ENCODE measurements around the gene QKI.
"Not testable (repeated sequence)": the region's sequence is repeated elsewhere in the genome, so short reads cannot be mapped to it uniquely, and the experiment has no call there.

The QKI gene

DNA sequence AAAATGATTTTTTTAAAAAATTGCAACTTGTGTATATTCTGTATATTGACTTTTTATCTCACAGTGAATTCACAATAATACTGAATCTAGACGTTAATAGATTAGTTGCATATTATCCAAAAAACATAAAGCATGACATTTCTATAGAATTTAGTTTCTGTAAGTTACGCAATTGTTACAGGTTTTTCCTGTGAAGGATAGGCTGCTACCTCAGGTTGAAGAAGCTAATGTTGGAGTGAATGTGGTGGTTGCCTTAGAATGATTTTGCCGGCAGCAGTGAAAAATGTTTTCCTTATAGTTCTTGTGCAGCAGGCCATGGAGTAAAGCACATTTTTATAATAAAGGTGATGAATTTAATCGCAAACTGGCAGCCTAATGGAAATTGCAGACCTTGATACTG, 20.5 kb downstream of the QKI start:
- no peak for FAIRE-seq
- DNase-seq (ENCODE audit: extremely low spot score, insufficient read length, low read depth), result no peak

DNA sequence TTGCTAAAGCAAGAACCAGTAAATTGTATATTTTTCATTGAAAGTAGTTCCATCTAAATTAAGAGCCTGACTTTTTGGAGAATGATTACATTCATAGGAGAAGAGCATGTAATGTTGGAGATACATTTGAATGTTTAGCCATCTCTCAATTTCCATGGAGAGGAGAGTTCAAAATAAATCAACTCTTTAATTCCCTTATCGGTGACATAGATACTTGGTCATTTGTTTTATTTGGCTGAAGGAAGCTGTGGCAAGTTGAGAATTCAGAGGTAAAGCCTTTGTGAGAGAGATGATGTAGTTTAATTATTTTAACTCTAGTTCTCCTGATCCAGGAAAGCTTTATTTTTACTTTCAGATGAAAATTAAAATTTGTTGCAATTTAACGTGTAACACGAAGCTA, 22.3 kb downstream of the QKI start:
- DNase-seq (ENCODE audit: extremely low spot score, insufficient read length, low read depth) (no peak), FAIRE-seq (no peak)

DNA sequence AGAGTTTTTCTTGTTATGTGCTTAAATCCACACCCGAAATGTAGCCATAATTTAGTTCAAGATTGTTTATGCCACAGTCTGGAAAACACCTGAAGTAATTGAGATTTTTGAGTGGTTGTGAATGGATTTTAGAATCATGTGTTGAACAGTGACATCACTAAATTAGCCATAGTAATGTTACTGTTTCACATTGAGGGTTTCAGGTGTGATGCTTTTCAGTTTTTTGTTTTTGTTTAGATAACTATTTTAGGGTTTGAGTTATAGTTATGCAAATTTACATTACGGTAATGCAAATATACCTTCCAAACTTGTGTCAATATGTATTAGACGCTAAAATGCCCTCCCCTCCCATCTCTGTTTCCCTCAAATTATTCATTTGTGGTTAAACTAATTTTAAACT, 22.9 kb downstream of the QKI start:
- FAIRE-seq (peak; percentile 59), DNase-seq (ENCODE audit: extremely low spot score, insufficient read length, low read depth) (no peak)

DNA sequence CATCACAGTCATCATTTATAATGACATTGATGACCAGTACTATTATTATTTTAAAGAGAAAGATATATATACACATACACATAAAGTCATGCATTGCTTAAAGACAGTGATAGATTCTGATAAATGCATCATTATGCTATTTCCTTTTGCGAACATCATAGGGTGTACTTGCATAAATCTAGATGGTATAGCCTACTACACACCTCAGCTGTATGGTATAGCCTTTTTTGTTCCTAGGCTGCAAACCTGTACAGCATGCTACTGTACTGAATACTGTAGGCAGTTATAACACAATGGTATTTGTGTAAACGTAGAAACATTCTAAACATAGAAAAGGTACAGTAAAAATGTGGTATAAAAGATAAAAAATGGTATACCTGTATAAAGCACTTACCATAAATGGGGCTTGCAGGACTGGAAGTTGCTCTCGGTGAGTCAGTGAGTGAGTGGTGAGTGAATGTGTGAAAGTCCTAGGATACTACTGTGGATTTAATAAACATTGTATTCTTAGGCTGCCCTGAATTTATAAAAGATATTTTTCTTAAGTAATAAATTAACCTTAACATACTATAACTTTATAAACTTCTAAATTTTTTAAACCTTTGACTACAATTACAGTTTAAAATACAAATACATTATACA, 23.9 kb downstream of the QKI start:
- DNase-seq (ENCODE audit: extremely low spot score, insufficient read length, low read depth) (no peak), FAIRE-seq (no peak)

DNA sequence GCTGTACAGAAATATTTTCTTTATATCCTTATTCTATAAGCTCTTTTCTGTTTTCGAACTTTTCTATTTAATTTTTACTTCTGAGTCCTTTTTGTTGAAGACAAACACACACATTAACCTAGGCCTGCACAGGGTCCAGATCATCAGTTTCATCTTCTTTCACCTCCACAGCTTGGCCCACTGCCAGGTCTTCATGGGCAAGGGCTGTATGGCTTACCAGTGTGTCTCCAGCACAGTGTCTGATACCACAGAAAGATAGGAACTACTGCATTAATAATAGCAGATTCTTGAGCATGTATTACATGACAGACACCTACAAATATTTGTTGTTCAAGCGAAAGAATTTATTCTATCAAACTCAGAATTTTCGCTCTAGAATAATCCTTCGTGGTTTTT, 24.4 kb downstream of the QKI start:
- FAIRE-seq, result no peak
- DNase-seq (ENCODE audit: extremely low spot score, insufficient read length, low read depth), result no peak

DNA sequence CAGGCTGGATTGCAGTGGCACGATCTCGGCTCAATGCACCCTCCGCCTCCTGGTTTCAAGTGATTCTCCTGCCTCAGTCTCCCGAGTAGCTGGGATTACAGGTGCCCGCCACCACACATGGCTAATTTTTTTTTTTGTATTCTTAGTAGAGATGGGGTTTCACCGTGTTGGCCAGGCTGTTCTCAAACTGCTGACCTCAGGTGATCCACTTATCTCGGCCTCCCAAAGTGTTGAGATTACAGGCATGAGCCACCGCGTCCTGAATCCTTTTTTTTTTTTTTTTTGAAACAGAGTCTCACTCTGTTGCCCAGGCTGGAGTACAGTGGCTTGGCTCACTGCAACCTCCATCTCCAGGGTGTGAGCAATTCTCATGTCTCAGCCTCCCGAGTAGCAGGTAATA, 24.9 kb downstream of the QKI start:
- not testable (repeated sequence) for DNase-seq (ENCODE audit: extremely low spot score, insufficient read length, low read depth); FAIRE-seq

DNA sequence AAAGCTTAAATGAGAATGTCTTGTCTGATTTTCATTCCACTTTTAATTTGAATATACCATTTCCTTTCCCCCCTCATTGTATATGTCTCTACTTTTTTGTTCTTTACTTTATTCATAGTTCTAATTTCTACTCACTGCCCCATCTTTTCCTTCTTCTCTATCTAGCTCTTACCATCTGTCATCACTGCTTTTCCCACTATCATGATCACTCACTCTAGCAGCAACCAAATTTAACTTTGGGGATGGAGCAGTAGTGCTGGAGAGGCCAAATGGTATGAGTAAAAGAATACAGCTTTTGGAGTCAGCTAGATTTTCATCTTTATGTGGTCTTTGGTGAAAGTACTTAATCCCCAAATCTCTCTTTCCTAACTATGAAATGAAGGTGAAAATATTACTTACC, 25.5 kb downstream of the QKI start:
- DNase-seq (ENCODE audit: extremely low spot score, insufficient read length, low read depth) (no peak), FAIRE-seq (no peak)

DNA sequence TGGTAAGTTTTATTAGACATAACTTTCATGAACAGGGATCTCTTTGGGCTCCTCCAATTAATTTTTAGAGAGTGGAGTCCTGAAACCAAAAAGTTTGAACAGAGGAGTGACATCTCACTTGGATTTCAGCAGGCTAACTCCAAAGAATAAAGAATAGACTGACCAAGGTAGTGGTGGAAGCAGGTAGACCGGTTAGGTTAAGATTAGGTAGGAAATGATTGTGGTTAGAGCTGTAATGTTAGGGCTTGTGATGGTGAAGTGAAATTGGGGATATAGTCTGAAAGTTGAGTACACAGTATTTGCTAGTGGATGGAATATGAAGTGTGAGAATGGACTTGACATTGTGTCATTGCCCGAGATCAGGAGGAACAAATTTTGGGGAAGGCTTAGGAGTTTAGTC, 27.8 kb downstream of the QKI start:
- DNase-seq (ENCODE audit: extremely low spot score, insufficient read length, low read depth) (no peak), FAIRE-seq (no peak)

DNA sequence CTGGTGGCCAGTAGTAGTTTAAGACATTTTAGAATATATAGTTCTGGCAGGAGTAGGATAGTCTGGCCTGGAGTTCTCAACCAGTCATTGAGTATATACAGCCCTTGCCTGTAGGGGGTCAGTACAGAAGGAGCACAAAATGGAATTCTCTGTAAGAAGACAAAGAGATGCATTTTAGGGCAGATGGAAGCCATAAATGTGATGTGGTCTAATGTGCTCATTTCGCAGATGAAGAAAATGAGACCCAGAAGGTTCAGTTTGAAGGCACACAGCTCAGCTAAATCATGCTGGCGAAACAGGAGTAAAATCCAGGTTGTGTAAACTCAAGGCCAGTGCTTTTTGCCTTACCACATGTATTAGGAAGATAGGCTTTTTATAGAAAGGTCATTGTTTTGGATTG, 29.6 kb downstream of the QKI start:
- no peak for FAIRE-seq
- no peak for DNase-seq (ENCODE audit: extremely low spot score, insufficient read length, low read depth)

DNA sequence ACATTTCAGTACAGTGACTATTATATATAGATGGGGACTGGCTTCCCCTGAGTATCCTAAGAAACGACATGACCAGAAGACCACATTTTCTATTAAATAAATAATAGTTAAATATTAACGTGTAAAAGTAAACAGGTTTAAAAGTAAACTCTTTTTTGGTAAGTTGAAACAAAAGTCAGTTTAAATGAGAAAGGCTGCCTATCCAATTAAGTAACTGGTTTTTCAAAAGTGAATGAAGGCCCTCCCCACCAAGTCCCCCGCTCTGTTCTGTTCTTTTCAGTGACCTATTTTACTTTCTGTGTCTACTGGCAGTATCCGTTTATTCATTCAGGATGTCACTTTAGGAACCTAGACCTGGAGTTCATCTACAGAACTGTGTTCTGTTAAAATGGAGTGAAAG, 32.0 kb downstream of the QKI start:
- FAIRE-seq (no peak), DNase-seq (ENCODE audit: extremely low spot score, insufficient read length, low read depth) (no peak)

DNA sequence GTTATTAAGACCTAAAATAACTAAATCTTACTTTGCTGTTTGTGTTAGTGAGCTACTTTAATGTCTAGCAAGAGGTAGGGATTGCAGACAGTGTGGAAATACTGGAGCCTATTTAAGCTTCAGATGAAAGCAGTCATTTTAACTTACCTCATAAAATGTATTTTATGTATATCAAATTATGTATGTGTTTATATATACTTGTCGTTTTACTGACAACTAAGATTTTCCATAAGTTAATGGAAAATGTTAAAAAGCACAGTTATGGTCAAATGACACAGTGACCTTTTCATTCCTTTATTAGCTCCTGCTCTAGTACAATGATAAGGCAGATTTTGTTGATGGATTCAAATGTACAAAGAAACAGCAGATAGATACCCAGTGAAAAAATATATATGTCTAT, 34.6 kb downstream of the QKI start:
- DNase-seq (ENCODE audit: extremely low spot score, insufficient read length, low read depth), result no peak
- FAIRE-seq, result no peak

DNA sequence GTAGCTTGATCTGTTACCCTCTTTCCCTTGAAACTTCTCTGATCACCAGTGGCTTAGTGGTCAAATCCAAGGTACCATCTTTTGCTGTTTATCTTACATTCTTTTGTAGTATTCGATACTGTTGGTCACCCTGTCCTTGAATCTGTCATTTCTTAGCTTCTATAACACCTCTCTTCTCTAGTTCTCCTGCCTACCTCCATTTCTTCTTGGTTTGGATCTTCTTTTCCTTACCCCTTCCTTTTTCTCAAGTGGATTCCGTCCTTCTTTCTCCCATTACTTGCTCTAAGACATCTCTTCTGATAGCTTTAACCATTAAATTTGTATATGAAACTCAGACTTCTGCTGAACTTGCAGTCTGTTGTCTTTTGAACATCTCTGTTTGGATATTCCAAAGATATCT, 39.9 kb downstream of the QKI start:
- no peak for FAIRE-seq
- DNase-seq (ENCODE audit: extremely low spot score, insufficient read length, low read depth), result no peak

DNA sequence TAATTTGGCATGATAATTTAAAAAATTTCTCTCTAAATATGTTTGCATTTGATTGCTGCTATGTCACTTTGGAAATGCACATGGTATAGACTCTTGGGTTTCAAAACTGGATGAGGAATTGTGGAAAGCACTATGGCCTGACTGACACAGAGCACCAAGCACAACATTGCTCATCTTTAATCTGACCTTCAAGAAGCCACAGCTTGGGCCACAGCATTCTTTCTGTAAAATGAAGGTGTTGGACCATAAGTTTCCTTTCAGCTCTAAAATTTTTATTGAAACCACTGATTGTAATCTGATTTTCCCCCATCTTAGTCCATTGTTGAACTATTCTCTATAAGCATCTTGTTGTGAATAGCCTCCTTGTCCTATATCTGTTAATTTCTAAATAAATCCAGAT, 41.0 kb downstream of the QKI start:
- FAIRE-seq (no peak), DNase-seq (ENCODE audit: extremely low spot score, insufficient read length, low read depth) (no peak)

DNA sequence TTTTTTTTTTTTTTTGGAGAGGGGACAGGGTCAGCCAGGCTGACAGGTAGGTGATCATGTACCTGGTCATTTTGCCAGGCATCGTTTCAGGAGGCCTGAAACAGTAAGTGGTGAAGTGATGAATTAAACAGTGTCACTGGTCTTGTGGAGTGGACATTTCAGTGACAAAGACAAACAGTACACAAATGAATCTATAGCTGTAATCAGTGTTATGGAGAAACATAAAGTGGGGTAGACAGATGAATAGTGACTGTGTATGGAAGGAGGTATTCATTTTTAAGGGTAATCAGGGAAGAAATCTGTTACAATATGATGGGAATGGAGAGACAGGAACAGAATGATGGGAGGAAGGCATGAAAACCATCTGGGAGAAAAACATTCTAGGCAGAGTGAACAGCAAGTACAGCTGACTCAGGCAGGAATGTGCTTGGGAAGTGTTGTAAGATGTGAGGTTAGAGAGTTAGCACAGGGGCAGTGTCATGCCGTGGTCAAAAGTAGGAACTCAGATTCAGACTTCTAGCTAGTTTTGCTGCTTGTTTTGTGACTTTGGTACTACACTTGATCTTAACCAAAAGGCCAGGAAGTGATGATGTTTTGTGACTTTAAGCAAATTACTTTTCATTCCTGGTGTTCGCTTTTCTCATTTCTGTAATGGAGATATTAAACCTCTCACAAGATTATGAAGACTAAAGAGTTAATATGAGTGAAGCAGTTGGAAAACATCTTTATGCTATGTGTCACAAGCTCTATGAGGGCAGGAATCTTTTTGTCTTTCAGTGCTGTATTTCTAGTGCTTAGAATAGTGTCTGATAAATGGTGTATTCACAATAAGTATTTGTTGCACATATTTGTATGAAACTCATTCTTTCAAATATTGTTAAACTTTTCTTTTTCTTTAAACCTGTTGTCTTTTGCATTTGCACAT, 43.4 kb downstream of the QKI start:
- FAIRE-seq (peak; percentile 80), DNase-seq (ENCODE audit: extremely low spot score, insufficient read length, low read depth) (no peak)

DNA sequence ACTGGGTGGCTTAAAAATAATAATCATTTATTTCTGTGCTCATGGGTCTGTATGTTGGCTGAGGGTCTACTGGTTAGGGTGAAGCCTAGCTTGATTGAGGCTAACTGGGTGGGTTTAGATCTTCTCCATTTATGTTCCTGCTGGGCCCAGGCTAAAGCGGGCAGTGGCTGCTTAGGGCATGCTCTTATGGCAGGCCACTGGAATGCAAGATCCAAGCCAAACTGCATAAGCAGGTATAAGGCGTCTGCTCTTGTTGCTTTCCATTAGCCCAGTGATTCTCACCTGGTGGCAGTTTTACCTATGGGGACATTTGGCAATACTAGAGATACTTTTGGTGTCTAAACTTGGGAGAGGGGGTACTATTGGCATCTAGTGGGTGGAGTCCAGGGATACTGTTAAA, 44.5 kb downstream of the QKI start:
- DNase-seq (ENCODE audit: extremely low spot score, insufficient read length, low read depth), result no peak
- FAIRE-seq, result no peak

DNA sequence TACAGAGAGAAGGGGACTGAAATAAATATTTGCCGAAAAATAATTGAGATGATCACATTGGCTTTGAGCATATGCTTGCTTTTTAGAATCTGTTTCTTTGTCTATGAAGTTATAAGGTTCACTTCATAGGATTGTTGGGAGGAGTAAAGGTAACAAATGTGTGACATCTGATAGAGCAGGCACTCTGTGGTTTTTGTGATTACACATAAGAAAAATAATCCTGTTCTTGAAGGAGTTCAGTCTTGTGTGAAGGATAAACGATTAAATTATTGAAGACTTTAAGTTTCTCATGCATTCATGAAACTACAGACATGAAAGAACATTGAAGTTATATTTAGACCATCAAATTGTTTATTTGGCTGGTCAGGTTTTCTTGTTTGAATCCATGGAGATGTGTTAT, 45.0 kb downstream of the QKI start:
- FAIRE-seq (peak; percentile 35), DNase-seq (ENCODE audit: extremely low spot score, insufficient read length, low read depth) (no peak)

DNA sequence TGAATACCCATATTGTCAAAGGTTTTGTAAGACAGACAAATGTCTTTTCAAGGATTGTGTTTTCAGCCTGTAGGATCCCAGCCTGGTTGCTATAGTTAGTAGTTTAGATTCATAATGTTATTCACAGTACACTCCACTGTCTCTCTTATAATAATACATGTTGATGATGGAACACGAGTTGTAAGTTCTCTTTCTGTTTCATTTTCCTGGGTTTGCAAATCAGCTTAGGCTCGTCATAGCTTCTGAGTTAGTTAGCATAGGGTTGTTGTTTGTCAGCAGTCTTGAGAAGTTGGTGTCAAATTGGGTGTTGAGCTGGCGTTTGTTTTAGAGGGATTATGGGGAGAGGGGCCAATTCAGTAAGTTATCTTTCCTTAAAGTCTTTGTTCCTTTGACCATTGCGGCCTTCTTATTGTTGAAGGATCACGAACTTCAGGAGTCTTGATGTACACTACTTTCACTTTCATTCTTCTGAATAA, 45.8 kb downstream of the QKI start:
- peak; percentile 26 for DNase-seq (ENCODE audit: extremely low spot score, insufficient read length, low read depth)

DNA sequence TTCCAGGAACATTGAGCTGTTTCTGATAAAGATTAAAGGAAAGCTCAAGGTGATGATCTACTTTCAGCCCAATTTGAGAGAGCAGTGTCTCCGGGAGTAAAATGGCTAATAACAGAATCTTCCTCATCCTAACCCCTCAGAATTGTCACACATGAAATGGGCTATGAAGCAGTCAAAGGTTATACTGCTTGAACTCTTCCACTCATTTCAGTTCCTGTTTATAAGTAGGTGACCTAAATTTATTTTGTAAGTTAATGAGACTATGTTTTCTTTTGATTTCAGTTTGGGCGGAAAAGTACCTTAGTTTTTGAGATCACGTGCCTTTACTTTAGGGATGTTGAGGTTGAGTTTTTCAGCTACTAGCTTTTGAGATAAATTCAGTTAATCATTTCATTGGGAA, 47.2 kb downstream of the QKI start:
- no peak for FAIRE-seq
- DNase-seq (ENCODE audit: extremely low spot score, insufficient read length, low read depth), result no peak

More for the DNA sequence above, 45.8 kb downstream of the QKI start:
- FAIRE-seq, result peak; percentile 88

DNA sequence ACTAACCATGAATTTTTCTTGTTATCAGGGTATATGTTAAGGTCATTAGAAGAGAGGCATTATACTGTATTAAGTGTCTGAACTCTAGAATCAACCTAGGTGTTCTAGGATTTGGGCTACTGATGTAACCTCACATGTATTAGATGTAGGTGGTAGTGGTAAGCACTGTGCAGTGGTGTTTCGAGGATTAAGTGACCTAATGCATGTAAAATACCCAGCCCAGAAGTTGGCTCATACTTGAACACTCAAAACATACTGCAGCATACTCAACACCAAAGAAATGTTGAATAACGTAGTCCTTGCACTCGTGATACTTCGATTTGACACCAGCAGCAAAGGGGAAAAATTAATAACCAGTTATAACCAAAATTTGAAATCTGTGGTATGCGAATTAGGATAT, 48.7 kb downstream of the QKI start:
- no peak for FAIRE-seq
- no peak for DNase-seq (ENCODE audit: extremely low spot score, insufficient read length, low read depth)

DNA sequence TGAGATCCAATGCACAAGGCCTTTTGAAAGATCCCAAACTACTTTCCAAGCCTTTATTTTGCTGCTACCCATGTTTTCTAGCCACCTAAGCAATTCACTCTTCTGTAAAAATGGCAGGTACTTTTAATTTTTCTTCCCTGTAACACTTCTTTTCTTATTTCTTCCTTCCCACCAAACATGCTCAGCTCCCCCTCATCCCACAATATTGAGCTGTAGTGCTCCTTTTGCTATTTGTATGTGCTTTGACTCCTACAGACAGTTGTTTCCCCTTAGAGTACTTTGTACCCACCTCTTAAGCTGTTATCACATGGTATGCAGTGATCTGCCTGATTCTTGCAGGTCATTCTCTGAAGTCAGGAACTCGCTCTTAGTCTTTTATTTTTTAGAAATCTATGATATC, 49.3 kb downstream of the QKI start:
- DNase-seq (ENCODE audit: extremely low spot score, insufficient read length, low read depth), result no peak
- FAIRE-seq, result no peak

DNA sequence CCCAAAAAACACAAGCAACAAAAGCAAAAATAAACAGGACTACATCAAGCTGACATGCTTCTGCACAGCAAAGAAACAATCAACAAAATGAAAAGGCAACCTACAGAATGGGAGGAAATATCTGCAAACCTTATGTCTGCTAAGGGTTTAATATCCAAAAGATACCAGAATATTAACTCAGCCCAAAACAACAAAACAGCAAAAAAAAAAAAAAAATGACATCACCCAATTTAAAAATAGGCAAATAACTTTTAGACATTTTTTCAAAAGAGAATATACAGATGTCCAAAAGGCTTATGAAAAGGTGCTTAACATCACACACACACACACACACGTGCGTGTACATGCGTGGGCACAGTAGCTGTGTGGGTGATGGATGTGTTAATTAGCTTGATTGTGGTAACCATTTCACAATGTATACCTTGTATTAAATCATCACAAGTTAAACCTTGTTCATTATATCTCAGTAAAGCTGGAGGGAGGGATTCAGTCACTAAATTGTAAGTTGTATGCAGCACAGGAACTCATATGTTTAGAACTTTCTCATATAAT, 52.4 kb downstream of the QKI start:
- FAIRE-seq (no peak), DNase-seq (ENCODE audit: extremely low spot score, insufficient read length, low read depth) (no peak)

All from GM18507 (cell line).